Subcutaneous adipose tissue (tissue), 4 donors: ENCODE data around the gene YEATS2. TPM values are rescaled to one million over a fixed set of nuclear protein-coding genes. Genes with fewer than 3 reads are reported as not detected.

Source experiments
- total RNA-seq, 4 donors: library from RNA; depleted of rRNA; stranded (reverse); fragments of >200 nt; gene quantifications; one replicate each; pipeline ENCODE4 v1.1.0, GENCODE V29; 2016
- TF ChIP-seq, protein P1 (sequence below): fragments of 450-650 bp; IDR thresholded peaks from one replicate; pipeline ENCODE4 v1.5.1; 2016; ENCODE audit warnings: low read depth, mild to moderate bottlenecking, control low read depth, antibody characterized with exemption, moderate library complexity

The YEATS2 gene
- total RNA-seq, 4 donors from 2014 or later, result 15.5 to 31.3 (median 20.4) TPM

DNA sequence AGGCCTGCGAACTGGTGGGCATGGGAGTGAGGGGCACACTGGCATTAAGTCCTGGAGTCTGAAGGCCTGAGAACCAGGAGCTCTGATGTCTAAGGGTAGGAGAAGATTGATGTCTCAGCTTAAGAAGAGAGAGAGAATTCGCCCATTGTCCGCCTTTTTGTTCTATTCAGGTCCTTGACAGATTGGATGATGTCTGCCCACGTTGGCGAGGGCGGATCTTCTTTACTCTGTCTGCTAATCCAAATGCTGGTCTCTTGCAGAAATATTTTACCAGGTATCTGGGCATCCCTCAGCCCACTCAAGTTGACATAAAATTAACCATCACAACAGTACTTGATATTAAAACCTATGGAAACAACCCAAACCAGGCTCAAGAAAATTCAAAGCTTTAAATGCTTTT lies 83.6 kb downstream of the YEATS2 start:
- TF ChIP-seq, protein P1, sequence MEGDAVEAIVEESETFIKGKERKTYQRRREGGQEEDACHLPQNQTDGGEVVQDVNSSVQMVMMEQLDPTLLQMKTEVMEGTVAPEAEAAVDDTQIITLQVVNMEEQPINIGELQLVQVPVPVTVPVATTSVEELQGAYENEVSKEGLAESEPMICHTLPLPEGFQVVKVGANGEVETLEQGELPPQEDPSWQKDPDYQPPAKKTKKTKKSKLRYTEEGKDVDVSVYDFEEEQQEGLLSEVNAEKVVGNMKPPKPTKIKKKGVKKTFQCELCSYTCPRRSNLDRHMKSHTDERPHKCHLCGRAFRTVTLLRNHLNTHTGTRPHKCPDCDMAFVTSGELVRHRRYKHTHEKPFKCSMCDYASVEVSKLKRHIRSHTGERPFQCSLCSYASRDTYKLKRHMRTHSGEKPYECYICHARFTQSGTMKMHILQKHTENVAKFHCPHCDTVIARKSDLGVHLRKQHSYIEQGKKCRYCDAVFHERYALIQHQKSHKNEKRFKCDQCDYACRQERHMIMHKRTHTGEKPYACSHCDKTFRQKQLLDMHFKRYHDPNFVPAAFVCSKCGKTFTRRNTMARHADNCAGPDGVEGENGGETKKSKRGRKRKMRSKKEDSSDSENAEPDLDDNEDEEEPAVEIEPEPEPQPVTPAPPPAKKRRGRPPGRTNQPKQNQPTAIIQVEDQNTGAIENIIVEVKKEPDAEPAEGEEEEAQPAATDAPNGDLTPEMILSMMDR, result no peak

DNA sequence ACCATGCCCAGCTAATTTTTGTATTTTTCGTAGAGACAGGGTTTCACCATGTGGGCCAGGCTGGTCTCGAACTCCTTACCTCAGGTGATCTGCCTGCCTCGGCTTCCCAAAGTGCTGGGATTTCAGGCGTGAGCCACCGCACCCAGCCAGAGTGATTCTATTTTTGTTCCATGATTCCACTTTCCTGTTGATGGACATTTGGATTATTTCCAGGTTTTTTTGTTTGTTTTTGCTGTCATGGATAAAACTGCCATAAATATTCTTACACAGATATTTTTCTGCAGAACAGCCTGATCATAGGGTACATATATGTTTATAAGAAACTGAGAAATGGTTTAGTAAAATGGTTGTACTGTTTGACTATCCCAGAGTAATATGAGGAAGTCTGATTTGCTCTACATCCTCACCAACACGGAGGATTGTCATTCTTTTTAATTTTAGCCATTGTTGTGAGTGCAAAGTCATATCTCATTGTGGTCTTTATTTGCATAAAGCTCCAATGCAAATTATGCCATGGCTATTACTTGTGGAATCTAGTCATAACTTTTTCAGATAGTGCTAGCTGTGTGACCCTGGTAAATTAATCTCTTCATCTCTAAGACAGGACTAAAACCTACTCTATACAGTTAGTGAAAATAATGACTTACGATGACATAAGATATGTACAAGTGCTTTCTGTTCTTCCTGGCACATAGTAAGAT lies 85.1 kb downstream of the YEATS2 start:
- TF ChIP-seq, protein P1, result no peak

DNA sequence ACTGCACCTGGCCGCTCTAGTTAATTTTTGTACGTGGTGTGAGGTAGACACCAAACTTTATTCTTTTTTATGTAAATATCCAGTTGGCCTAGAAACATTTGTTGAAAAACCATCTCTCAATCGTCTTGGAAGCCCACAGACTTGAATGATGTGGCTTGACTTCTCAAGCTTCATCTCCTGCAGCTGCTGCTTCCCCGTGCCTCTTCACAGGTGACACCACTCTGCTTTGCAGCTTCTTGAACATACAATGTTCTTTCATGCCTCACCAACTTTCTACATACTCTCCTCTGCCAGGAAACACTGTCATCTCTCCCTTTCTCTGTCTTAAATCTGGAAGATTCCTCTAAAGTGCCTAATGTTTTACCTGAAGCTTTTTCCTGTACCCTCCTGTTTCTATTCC lies 92.2 kb downstream of the YEATS2 start:
- TF ChIP-seq, protein P1, result no peak

DNA sequence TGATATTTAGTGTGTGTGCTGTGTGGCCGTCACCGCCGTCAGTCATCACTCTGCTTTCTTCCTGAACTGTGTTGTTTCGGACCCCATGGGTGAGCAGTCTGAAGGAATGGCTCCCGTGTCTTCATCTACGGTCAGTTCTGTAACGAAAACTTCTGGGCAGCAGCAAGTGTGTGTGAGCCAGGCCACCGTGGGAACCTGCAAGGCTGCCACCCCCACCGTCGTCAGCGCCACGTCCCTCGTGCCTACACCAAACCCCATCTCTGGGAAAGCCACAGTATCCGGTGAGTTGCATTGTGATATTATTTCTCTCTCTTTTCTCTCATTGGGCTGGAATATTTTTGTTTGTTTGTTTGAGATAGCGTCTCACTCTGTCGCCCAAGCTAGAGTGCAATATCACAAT lies 93.1 kb downstream of the YEATS2 start:
- TF ChIP-seq, protein P1, result no peak

DNA sequence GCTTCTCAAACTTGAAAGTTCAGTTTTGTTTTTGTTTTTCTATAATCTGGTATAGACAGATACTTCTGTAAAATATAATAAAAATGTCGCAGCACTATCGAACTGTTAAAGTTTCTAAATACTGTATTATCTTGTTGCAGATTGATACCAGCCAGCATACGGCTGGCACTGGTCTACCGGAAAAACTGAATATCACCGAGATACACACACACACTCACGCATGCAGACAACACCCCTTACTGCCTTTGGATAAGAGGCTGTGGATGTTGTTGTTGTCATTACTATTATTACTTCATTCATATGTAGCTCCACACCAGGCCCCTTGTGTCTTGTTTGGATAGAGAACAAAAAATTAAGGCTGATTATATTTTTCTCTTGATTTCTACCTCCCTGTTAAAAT lies 95.4 kb downstream of the YEATS2 start:
- TF ChIP-seq, protein P1, result no peak

DNA sequence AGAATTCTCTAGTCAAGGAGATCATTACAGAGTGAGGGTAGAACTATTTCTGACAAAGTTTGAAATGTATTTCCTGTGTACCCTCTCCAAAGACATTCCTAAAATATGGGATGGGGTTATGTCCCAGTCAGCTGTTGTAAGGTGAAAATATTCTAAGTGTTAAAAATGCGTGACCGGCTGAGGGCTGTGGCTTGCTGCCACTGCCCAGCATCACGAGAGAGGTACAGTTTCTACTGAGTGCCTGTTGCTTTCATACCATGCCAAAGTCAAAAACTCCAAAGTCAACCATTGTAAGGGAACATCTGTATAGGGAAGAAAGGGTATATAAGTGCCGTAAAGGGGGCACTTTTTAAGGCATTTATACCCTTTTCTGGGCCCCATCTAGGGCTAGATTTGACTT lies 96.9 kb downstream of the YEATS2 start:
- TF ChIP-seq, protein P1, result no peak

DNA sequence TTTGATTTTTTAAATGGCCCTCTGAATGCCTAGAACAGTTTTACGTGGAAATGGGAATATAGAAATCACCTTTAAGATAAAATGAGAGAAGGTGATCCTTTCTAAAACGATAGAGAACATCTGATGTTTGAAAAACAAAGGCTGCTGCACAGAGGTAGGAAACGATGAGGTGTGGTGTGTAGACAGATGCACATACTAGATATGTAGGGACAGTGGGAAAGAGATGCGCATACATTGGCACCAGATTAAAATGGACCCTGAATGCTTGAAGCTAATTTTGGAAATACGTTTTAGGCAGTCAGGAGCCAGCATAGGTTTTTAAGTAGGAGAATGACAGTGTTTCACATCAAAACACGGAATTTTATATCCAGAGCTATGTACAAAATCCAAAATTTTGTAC lies 98.8 kb downstream of the YEATS2 start:
- TF ChIP-seq, protein P1, result no peak
